Ascending aorta (tissue), 1 donor: Measurements from ENCODE around the gene ACBD6. TPM values are rescaled to one million over a fixed set of nuclear protein-coding genes. Genes with fewer than 3 reads are reported as not detected.

Source experiments
- total RNA-seq: library from RNA; depleted of rRNA; stranded (reverse); fragments of >200 nt; gene quantifications from one replicate; pipeline ENCODE4 v1.1.0, GENCODE V29; 2016

Gene ACBD6
- total RNA-seq, 1 donor from 2014 or later = 67.7 TPM

Other genes starting within 250 kb of the ACBD6 start
- not detected for gene OVAAL, start 56.4 kb upstream of the ACBD6 start, total RNA-seq
- gene XPR1, start 129.4 kb upstream of the ACBD6 start, total RNA-seq = 41.6 TPM